Smooth muscle cell (in vitro differentiated cells): ENCODE results near the gene ERN1. TPM values are rescaled to one million over a fixed set of nuclear protein-coding genes. Genes with fewer than 3 reads are reported as not detected.

ENCODE experiments used
- DNase-seq: peaks from one replicate; lab custom pipeline; 2025; ENCODE audit not compliant: unreplicated experiment; lab: John Stamatoyannopoulos, UW
- H2AFZ ChIP-seq: fragments of 200-600 bp; sonication (generic); 2 replicates; pipeline ENCODE4 v1.6.0; 2016; ENCODE audit warnings: antibody characterized with exemption, low read depth, mild to moderate bottlenecking
- H3F3A ChIP-seq: fragments of 200-600 bp; sonication (generic); 2 replicates; pipeline ENCODE4 v1.6.0; 2017; ENCODE audit warnings: antibody characterized with exemption, low read depth
- H3K27ac ChIP-seq: fragments of 200-600 bp; sonication (generic); 2 replicates; pipeline ENCODE4 v1.5.1; 2016; ENCODE audit warnings: low read depth, mild to moderate bottlenecking
- H3K27me3 ChIP-seq: fragments of 200-600 bp; sonication (generic); 2 replicates; pipeline ENCODE4 v1.6.1; 2016; ENCODE audit warnings: low read depth, mild to moderate bottlenecking
- H3K36me3 ChIP-seq: fragments of 200-600 bp; sonication (generic); 2 replicates; pipeline ENCODE4 v1.5.1; 2016; ENCODE audit warnings: low read depth
- H3K4me1 ChIP-seq: fragments of 200-600 bp; sonication (generic); 2 replicates; pipeline ENCODE4 v1.5.1; 2016; ENCODE audit warnings: low read depth
- H3K4me2 ChIP-seq: fragments of 200-600 bp; sonication (generic); 2 replicates; pipeline ENCODE4 v1.6.0; 2016; ENCODE audit warnings: mild to moderate bottlenecking
- H3K4me3 ChIP-seq: fragments of 200-600 bp; sonication (generic); 2 replicates; pipeline ENCODE4 v1.5.1; 2016; ENCODE audit warnings: mild to moderate bottlenecking
- H3K79me2 ChIP-seq: fragments of 200-600 bp; sonication (generic); 2 replicates; pipeline ENCODE4 v1.6.0; 2016; ENCODE audit warnings: low read depth, mild to moderate bottlenecking
- H3K9ac ChIP-seq: fragments of 200-600 bp; sonication (generic); 2 replicates; pipeline ENCODE4 v1.6.0; 2016; ENCODE audit warnings: low read depth
- H3K9me3 ChIP-seq: fragments of 200-600 bp; sonication (generic); replicated peaks from 2 replicates; pipeline ENCODE4 v1.5.1; 2016; ENCODE audit warnings: low read depth
- H4K20me1 ChIP-seq: fragments of 200-600 bp; sonication (generic); 2 replicates; pipeline ENCODE4 v1.6.0; 2016; ENCODE audit warnings: low read depth
- WGBS: methylation state at CpG from one replicate; pipeline ENCODE4 v1.1.7; 2016; ENCODE audit warnings: low lambda C conversion rate; 5-methylcytosine and 5-hydroxymethylcytosine counted together
- polyA plus RNA-seq: library from polyadenylated mRNA; unstranded; fragments of >200 nt; fragmentation: Nextera tagmentation; extraction: Ambion mirVana; gene quantifications from 2 replicates; pipeline ENCODE4 v1.2.1, GENCODE V29; 2016
- total RNA-seq: library from RNA; depleted of rRNA; stranded (reverse); fragments of >200 nt; gene quantifications from 2 replicates; pipeline ENCODE4 v1.2.3, GENCODE V29; 2014
- TF ChIP-seq, protein P1 (sequence below): fragments of 200-600 bp; sonication (generic); IDR thresholded peaks from 2 replicates; pipeline ENCODE4 v1.5.1; 2017; ENCODE audit warnings: borderline replicate concordance, mild to moderate bottlenecking, antibody characterized with exemption; ENCODE audit not compliant: insufficient read depth, poor library complexity, severe bottlenecking

The ERN1 gene
- total and polyA plus RNA-seq, 2 experiments from 2014 or later: 8.6 to 9.0 TPM

DNA sequence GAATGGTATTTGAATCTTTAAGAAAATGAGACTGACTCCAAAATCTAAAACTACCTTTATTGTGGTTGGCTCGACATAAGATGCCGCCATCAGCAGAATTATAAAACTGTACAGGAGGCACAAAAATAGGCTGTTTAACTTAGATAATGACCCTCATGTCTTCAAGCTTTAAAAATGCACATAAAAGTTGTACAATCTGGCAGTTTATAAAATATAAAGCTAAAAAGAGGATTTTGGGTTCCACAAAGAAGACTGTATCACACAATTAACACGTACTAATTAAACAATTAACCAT, 90.9 kb downstream of the ERN1 start:
- Histone ChIP-seq H3K27me3 (no peaks in the 10 kb centered on the region), H3K9ac (no peak overlapping the region), H3F3A (no peaks in the 10 kb centered on the region), H3K4me3 (no peak overlapping the region), H3K27ac (no peak overlapping the region), H3K4me2 (no peak overlapping the region), H3K79me2 (no peaks in the 10 kb centered on the region), H4K20me1 (no peaks in the 10 kb centered on the region), H3K4me1 (no peaks in the 10 kb centered on the region), H3K36me3 (no peaks in the 10 kb centered on the region), H2AFZ (no peak overlapping the region), H3K9me3 (no peaks in the 10 kb centered on the region)
- TF ChIP-seq, protein P1, sequence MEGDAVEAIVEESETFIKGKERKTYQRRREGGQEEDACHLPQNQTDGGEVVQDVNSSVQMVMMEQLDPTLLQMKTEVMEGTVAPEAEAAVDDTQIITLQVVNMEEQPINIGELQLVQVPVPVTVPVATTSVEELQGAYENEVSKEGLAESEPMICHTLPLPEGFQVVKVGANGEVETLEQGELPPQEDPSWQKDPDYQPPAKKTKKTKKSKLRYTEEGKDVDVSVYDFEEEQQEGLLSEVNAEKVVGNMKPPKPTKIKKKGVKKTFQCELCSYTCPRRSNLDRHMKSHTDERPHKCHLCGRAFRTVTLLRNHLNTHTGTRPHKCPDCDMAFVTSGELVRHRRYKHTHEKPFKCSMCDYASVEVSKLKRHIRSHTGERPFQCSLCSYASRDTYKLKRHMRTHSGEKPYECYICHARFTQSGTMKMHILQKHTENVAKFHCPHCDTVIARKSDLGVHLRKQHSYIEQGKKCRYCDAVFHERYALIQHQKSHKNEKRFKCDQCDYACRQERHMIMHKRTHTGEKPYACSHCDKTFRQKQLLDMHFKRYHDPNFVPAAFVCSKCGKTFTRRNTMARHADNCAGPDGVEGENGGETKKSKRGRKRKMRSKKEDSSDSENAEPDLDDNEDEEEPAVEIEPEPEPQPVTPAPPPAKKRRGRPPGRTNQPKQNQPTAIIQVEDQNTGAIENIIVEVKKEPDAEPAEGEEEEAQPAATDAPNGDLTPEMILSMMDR: no peak
- DNase-seq: no peak
- 88% methylated on average over 3 of the region's 3 CpGs for WGBS

DNA sequence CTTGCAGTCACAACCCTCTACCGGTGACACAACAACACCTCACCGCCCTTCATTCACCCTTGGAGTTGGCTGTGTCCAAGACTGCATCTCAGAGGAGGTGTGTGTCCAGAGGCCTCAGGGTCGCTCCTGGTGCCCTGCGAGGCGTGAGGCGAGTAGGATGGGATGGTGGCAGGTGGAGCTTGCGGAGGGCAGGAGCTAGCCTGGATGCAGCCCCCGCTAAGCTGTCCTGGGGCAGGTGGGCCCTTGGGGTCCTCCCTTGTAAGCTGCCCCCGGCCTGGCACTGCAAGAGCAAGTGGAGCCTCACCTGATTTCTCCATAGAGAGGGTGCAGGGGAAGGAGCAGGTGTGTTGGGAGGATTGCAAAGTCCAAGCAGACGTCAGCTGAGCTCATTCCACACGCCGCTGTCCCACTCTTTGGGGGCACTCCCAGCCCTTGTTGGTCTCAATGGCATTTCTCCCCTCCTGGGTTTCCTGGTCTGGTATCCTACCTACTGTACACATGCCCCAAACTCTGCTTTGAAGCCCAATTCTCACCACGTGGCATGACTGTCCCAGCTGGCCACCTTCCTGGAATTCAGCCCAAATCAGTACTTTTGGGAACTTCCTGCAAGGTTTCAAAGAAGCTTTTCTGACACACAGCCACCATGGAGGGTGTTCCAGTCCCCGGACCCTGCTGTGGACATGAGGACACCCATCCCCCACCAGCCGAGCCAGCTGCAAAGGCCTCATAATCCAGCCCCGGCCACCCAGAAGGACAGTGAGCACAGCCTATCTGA, 91.4 kb downstream of the ERN1 start:
- Histone ChIP-seq H4K20me1 (no peaks in the 10 kb centered on the region), H3K79me2 (no peaks in the 10 kb centered on the region), H3K9ac (no peak overlapping the region), H3K27me3 (no peaks in the 10 kb centered on the region), H2AFZ (no peak overlapping the region), H3K9me3 (no peaks in the 10 kb centered on the region), H3K36me3 (no peaks in the 10 kb centered on the region), H3K4me3 (no peak overlapping the region), H3K4me1 (no peaks in the 10 kb centered on the region), H3K4me2 (no peak overlapping the region), H3K27ac (no peak overlapping the region), H3F3A (no peaks in the 10 kb centered on the region)
- 89% methylated on average over 16 of the region's 16 CpGs for whole genome bisulfite sequencing
- TF ChIP-seq, protein P1: no peak
- DNase-seq: no peak

DNA sequence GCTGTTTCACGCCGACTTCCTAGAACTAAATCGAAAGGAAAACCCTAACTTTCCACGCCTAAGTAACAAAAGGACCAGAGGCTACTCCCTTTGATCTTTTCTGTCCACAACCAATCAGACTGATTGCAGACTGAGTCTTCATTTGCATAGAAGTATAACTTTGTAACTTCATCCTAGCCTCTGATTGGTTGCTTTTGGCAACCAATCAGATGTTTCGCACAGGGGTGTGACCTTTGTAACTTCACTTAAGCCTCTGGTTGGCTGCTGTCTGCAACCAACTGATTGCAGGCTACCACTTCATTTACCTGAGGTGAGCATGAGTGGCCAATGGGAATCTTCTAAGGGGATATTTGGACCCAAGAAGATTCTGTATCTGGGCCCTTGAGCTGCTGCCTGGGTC, 92.1 kb downstream of the ERN1 start:
- no peaks in the 10 kb centered on the region for H4K20me1 ChIP-seq
- no peak overlapping the region for H3K4me2 ChIP-seq
- WGBS: 96% methylated on average over 5 of the region's 5 CpGs
- no peak overlapping the region for H3K4me3 ChIP-seq
- H3K27me3 ChIP-seq: no peaks in the 10 kb centered on the region
- no peak for DNase-seq
- no peak overlapping the region for H2AFZ ChIP-seq
- TF ChIP-seq, protein P1: no peak
- no peaks in the 10 kb centered on the region for H3K9me3 ChIP-seq
- H3K9ac ChIP-seq: no peak overlapping the region
- no peaks in the 10 kb centered on the region for H3K79me2 ChIP-seq
- H3K27ac ChIP-seq: no peak overlapping the region
- no peaks in the 10 kb centered on the region for H3K4me1 ChIP-seq
- H3K36me3 ChIP-seq: no peaks in the 10 kb centered on the region
- no peaks in the 10 kb centered on the region for H3F3A ChIP-seq

DNA sequence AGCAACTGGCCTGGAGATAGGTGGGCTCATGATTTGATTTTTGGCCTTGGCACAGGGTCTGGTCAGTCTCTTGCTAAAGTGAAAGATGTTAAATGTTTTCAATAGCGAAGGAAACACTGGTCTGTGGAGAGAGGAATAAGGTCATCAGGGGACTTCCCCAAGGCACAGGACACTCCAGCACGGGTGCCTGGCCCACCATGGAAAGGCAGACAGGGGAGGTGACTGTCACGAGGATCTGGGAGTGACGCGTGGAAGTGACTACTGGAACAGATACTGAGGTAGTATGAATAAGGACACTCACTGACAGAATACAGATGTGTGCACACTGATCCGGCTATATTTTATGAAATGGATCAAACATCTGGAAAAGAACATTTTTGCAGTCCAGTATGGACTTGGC, 92.8 kb downstream of the ERN1 start:
- Histone ChIP-seq H3K4me2 (no peak overlapping the region), H3F3A (no peaks in the 10 kb centered on the region), H3K27me3 (no peaks in the 10 kb centered on the region), H4K20me1 (no peaks in the 10 kb centered on the region), H3K9ac (no peak overlapping the region), H3K27ac (no peak overlapping the region), H3K4me3 (no peak overlapping the region), H3K79me2 (no peaks in the 10 kb centered on the region), H3K36me3 (no peaks in the 10 kb centered on the region), H2AFZ (no peak overlapping the region), H3K9me3 (no peaks in the 10 kb centered on the region), H3K4me1 (no peaks in the 10 kb centered on the region)
- WGBS: 94% methylated on average over 6 of the region's 6 CpGs
- TF ChIP-seq, protein P1: no peak
- no peak for DNase-seq
